Measurements from ENCODE around the gene TOR1AIP1. TPM values are rescaled to one million over a fixed set of nuclear protein-coding genes. Genes with fewer than 3 reads are reported as not detected.
A peak's percentile ranks its signal among the peaks of the same experiment; 100 is the strongest.
"Not testable (repeated sequence)": the region's sequence is repeated elsewhere in the genome, so short reads cannot be mapped to it uniquely, and the experiment has no call there.

TOR1AIP1 gene, protein sequence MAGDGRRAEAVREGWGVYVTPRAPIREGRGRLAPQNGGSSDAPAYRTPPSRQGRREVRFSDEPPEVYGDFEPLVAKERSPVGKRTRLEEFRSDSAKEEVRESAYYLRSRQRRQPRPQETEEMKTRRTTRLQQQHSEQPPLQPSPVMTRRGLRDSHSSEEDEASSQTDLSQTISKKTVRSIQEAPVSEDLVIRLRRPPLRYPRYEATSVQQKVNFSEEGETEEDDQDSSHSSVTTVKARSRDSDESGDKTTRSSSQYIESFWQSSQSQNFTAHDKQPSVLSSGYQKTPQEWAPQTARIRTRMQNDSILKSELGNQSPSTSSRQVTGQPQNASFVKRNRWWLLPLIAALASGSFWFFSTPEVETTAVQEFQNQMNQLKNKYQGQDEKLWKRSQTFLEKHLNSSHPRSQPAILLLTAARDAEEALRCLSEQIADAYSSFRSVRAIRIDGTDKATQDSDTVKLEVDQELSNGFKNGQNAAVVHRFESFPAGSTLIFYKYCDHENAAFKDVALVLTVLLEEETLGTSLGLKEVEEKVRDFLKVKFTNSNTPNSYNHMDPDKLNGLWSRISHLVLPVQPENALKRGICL
- total RNA-seq (57.8 and 62.3 TPM in 2 replicates), polyA plus RNA-seq (39.6 and 51.1 TPM in 2 replicates), polyA minus RNA-seq (ENCODE audit: low replicate concordance) (4.5 and 7.5 TPM in 2 replicates)
- polyA plus RNA-seq (2012): 27.4 and 36.6 TPM in 2 replicates

DNA sequence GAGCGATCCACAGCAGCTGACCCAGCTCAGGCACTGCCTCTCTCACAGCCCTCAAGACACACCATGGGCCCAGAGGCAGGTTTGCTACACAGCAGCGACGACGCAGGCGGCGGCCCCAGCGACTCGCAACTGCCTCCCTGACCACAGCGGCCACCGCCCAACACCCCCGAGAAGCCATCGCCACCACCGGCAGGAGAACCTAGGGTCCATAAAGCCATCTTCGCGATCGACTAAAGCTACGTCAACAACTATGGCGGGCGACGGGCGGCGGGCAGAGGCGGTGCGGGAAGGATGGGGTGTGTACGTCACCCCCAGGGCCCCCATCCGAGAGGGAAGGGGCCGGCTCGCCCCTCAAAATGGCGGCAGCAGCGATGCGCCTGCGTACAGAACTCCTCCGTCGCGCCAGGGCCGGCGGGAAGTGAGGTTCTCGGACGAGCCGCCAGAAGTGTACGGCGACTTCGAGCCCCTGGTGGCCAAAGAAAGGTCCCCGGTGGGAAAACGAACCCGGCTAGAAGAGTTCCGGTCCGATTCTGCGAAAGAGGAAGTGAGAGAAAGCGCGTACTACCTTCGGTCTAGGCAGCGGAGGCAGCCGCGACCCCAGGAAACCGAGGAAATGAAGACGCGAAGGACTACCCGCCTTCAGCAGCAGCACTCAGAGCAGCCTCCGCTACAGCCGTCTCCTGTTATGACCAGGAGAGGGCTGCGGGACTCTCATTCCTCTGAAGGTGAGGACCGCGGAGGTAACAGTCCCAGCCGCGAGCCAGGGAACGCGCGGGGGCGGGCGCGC is at the start of gene TOR1AIP1:
TOR1AIP1 (plus strand) TSS at position 33 of the 787 bp plus-strand sequence; CDS start at position 251, 218 bp downstream.
- H3K79me2 ChIP-seq (ENCODE audit: control insufficient read depth, insufficient read depth, low read length): peaks cover 17% of the 10 kb centered on the region
- H3K4me3 ChIP-seq (replicated peaks in 1 of 4; ENCODE audit: control extremely low read depth in 1 of 4, insufficient read depth in 1 of 4, low read depth in 3 of 4, low read length in 4 of 4): peak within 1 kb of the TSS; percentile 80 to 96 (median 90)
- H2AFZ ChIP-seq (ENCODE audit: low read length): peak within 1 kb of the TSS; percentile 92
- no peaks in the 10 kb centered on the region for H4K20me1 ChIP-seq (ENCODE audit: control insufficient read depth, extremely low read depth, insufficient read depth, low read length)
- peak within 1 kb of the TSS; percentile 98 for H3K27ac ChIP-seq (ENCODE audit: insufficient read depth, low read length)
- peaks cover 1% of the 10 kb centered on the region for H3K36me3 ChIP-seq (ENCODE audit: control insufficient read depth, insufficient read depth, low read length)
- H3K9ac ChIP-seq (ENCODE audit: insufficient read depth, low read length): peak within 1 kb of the TSS; percentile 94
- no peaks in the 10 kb centered on the region for H3K27me3 ChIP-seq (ENCODE audit: control insufficient read depth, insufficient read depth, low read length)
- peak; percentile 97 to 99 for DNase-seq (ENCODE audit: low read depth in 2 of 2)
- H3K4me2 ChIP-seq (ENCODE audit: extremely low read depth, insufficient read depth, low read length): peak within 1 kb of the TSS; percentile 88
- no peaks in the 10 kb centered on the region for H3K9me3 ChIP-seq (ENCODE audit: control insufficient read depth, insufficient read depth, low read depth, low read length)
- no peaks in the 10 kb centered on the region for H3K4me1 ChIP-seq (ENCODE audit: control insufficient read depth, extremely low read depth, insufficient read depth, low read length)
- no peak for TF ChIP-seq EZH2 (IDR thresholded peaks at IDR 0.05; ENCODE audit: low read length, missing control alignments)
- TF ChIP-seq, protein P1, sequence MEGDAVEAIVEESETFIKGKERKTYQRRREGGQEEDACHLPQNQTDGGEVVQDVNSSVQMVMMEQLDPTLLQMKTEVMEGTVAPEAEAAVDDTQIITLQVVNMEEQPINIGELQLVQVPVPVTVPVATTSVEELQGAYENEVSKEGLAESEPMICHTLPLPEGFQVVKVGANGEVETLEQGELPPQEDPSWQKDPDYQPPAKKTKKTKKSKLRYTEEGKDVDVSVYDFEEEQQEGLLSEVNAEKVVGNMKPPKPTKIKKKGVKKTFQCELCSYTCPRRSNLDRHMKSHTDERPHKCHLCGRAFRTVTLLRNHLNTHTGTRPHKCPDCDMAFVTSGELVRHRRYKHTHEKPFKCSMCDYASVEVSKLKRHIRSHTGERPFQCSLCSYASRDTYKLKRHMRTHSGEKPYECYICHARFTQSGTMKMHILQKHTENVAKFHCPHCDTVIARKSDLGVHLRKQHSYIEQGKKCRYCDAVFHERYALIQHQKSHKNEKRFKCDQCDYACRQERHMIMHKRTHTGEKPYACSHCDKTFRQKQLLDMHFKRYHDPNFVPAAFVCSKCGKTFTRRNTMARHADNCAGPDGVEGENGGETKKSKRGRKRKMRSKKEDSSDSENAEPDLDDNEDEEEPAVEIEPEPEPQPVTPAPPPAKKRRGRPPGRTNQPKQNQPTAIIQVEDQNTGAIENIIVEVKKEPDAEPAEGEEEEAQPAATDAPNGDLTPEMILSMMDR (conservative IDR thresholded peaks at IDR 0.05 in 1 of 2, IDR thresholded peaks at IDR 0.05 in 1 of 2; ENCODE audit: low read depth in 1 of 2, low read length in 2 of 2): peak; percentile 32 to 51

DNA sequence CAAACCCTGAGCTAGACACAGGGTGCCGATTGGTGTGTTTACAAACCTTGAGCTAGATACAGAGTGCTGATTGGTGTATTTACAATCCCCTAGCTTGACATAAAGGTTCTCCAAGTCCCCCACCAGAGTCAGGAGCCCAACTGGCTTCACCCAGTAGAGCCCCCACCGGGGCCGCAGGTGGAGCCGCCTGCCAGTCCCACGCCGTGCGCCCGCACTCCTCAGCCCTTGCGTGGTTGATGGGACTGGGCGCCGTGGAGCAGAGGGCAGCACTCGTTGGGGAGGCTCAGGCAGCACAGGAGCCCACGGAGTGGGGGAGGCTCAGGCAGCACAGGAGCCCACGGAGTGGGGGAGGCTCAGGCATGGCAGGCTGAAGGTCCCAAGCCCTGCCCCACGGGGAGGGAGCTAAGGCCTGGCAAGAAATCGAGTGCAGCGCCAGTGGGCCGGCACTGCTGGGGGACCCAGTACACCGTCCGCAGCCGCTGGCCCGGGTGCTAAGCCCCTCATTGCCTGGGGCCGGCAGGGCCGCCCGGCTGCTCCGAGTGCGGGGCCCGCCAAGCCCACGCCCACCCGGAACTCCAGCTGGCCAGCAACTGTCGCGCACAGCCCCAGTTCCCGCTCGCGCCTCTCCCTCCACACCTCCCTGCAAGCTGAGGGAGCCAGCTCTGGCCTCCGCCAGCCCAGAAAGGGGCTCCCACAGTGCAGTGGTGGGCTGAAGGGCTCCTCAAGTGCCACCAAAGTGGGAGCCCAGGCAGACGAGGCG is 45.2 kb upstream of the TOR1AIP1 start:
- not testable (repeated sequence) for H3K4me3 ChIP-seq (replicated peaks in 1 of 4; ENCODE audit: control extremely low read depth in 1 of 4, insufficient read depth in 1 of 4, low read depth in 3 of 4, low read length in 4 of 4); H3K9me3 ChIP-seq (ENCODE audit: control insufficient read depth, insufficient read depth, low read depth, low read length); H4K20me1 ChIP-seq (ENCODE audit: control insufficient read depth, extremely low read depth, insufficient read depth, low read length); H3K4me1 ChIP-seq (ENCODE audit: control insufficient read depth, extremely low read depth, insufficient read depth, low read length); H3K9ac ChIP-seq (ENCODE audit: insufficient read depth, low read length); H3K4me2 ChIP-seq (ENCODE audit: extremely low read depth, insufficient read depth, low read length); H3K27me3 ChIP-seq (ENCODE audit: control insufficient read depth, insufficient read depth, low read length); H2AFZ ChIP-seq (ENCODE audit: low read length); H3K36me3 ChIP-seq (ENCODE audit: control insufficient read depth, insufficient read depth, low read length); H3K27ac ChIP-seq (ENCODE audit: insufficient read depth, low read length); DNase-seq (ENCODE audit: low read depth in 2 of 2); H3K79me2 ChIP-seq (ENCODE audit: control insufficient read depth, insufficient read depth, low read length)

DNA sequence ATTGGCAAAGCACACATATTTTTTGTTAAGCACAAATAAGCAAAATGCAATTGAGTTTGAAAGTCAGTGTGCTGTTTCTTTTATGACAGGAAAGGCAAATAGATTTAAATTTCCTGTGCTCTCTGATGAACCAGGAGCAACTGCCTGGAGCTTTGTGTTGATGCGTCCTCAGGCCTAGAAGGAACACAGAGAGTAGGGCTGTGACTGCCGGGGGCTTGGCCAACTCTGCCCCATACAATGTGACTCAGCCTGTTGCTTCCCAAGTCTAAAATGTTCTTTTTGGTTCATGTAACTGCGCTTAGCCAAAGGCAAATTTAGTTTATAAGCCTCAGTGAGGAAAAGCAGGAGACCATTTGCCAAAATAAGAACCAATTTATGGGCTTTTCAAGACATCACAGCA is 42.0 kb upstream of the TOR1AIP1 start:
- Histone ChIP-seq H3K9me3 (ENCODE audit: control insufficient read depth, insufficient read depth, low read depth, low read length) (no peaks in the 10 kb centered on the region), H3K9ac (ENCODE audit: insufficient read depth, low read length) (no peak overlapping the region), H2AFZ (ENCODE audit: low read length) (no peak overlapping the region), H3K27ac (ENCODE audit: insufficient read depth, low read length) (no peak overlapping the region), H3K4me1 (ENCODE audit: control insufficient read depth, extremely low read depth, insufficient read depth, low read length) (no peaks in the 10 kb centered on the region), H3K4me2 (ENCODE audit: extremely low read depth, insufficient read depth, low read length) (no peak overlapping the region), H4K20me1 (ENCODE audit: control insufficient read depth, extremely low read depth, insufficient read depth, low read length) (no peaks in the 10 kb centered on the region), H3K4me3 (replicated peaks in 1 of 4; ENCODE audit: control extremely low read depth in 1 of 4, insufficient read depth in 1 of 4, low read depth in 3 of 4, low read length in 4 of 4) (no peak overlapping the region), H3K79me2 (ENCODE audit: control insufficient read depth, insufficient read depth, low read length) (no peaks in the 10 kb centered on the region), H3K27me3 (ENCODE audit: control insufficient read depth, insufficient read depth, low read length) (no peaks in the 10 kb centered on the region), H3K36me3 (ENCODE audit: control insufficient read depth, insufficient read depth, low read length) (no peaks in the 10 kb centered on the region)
- TF ChIP-seq, protein P1 (conservative IDR thresholded peaks at IDR 0.05 in 1 of 2, IDR thresholded peaks at IDR 0.05 in 1 of 2; ENCODE audit: low read depth in 1 of 2, low read length in 2 of 2): no peak
- TF ChIP-seq EZH2 (IDR thresholded peaks at IDR 0.05; ENCODE audit: low read length, missing control alignments): no peak
- DNase-seq (ENCODE audit: low read depth in 2 of 2): no peak

Measured in fibroblast of lung (primary cell).